Right hindlimb (tissue), 1 donor: ENCODE results near the gene MYLK4.

ENCODE experiments used
- DNase-seq: peaks from one replicate; pipeline ENCODE4 v3.0.0-alpha.2; 2018

MYLK4 gene

GRCh38 chr6:2655844-2656433, 94.8 kb downstream of the MYLK4 start:
- no peak for DNase-seq

GRCh38 chr6:2653369-2654032, 97.2 kb downstream of the MYLK4 start:
- no peak for DNase-seq

GRCh38 chr6:2652611-2653010, 98.1 kb downstream of the MYLK4 start:
- no peak for DNase-seq

GRCh38 chr6:2651961-2652360, 98.8 kb downstream of the MYLK4 start:
- no peak for DNase-seq

- DNase-seq = no peak
Observed at GRCh38 chr6:2651536-2651935, 99.2 kb downstream of the MYLK4 start.

- DNase-seq = no peak
Observed at GRCh38 chr6:2646346-2646745, 104.4 kb downstream of the MYLK4 start.

GRCh38 chr6:2643935-2644539, 106.7 kb downstream of the MYLK4 start:
- no peak for DNase-seq

GRCh38 chr6:2643130-2643529, 107.6 kb downstream of the MYLK4 start:
- DNase-seq = no peak

- DNase-seq = no peak
Observed at GRCh38 chr6:2641044-2641725, 109.5 kb downstream of the MYLK4 start.

GRCh38 chr6:2640551-2640950, 110.2 kb downstream of the MYLK4 start:
- no peak for DNase-seq

GRCh38 chr6:2639896-2640295, 110.8 kb downstream of the MYLK4 start:
- DNase-seq = peak; percentile 43

GRCh38 chr6:2639167-2639566, 111.6 kb downstream of the MYLK4 start:
- DNase-seq = no peak

GRCh38 chr6:2636672-2637071, 114.0 kb downstream of the MYLK4 start:
- no peak for DNase-seq

GRCh38 chr6:2635911-2636310, 114.8 kb downstream of the MYLK4 start:
- no peak for DNase-seq

- peak; percentile 93 for DNase-seq
Observed at GRCh38 chr6:2634139-2634964, 116.4 kb downstream of the MYLK4 start.

- no peak for DNase-seq
Observed at GRCh38 chr6:2633736-2634135, 117.0 kb downstream of the MYLK4 start.

- no peak for DNase-seq
Observed at GRCh38 chr6:2632976-2633584, 117.6 kb downstream of the MYLK4 start.

- peak; percentile 58 for DNase-seq
Observed at GRCh38 chr6:2632368-2632767, 118.4 kb downstream of the MYLK4 start.

- peak; percentile 40 for DNase-seq
Observed at GRCh38 chr6:2630891-2631571, 119.7 kb downstream of the MYLK4 start.

GRCh38 chr6:2630359-2630758, 120.4 kb downstream of the MYLK4 start:
- DNase-seq = no peak

GRCh38 chr6:2626401-2626800, 124.3 kb downstream of the MYLK4 start:
- no peak for DNase-seq

GRCh38 chr6:2625581-2625980, 125.1 kb downstream of the MYLK4 start:
- DNase-seq = no peak
